Measurements from ENCODE around the gene NACAD. TPM values are rescaled to one million over a fixed set of nuclear protein-coding genes. Genes with fewer than 3 reads are reported as not detected.

Gene NACAD
- total RNA-seq, 1 donor from 2014 or later = 11.4 TPM

DNA sequence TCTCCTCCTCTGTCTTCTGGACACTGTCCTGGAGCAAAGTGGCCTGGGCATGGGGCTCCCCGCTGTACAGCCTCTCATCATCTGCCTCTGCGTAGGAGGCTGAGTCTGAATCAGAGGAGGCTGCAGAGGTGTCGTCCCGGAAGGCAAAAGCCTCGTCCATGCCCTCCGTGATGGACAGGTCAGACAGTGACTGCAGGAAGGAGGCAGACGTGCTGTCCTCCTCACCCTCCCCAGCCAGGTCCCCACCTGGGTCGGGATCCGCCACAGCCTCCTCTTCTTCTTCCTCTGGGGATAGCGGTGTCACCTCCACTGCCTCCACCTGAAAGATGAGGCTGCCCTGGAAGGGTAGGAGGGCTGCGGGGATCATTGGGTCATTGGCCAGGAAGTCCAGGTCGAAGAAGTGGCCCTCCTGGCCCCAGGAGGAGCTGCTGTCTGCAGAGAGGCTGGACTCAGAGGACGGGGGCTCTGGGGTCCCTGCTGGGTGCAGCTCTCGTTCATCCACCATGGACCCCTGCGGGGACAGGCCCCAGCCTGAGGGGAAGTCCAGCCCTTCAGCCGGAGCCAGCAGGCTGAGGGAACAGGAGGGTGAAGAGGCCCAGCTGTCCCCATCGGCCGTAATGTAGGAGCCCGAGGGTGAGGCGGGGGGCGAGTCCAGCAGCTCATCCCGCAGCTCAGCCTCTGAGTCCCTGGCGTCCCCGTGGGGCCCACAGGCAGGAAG is 3.7 kb downstream of the NACAD start:
- Mint-ChIP-seq H3K27ac (no peak overlapping the region), H3K4me1 (peaks cover 2% of the 10 kb centered on the region), H3K36me3 (no peaks in the 10 kb centered on the region)

DNA sequence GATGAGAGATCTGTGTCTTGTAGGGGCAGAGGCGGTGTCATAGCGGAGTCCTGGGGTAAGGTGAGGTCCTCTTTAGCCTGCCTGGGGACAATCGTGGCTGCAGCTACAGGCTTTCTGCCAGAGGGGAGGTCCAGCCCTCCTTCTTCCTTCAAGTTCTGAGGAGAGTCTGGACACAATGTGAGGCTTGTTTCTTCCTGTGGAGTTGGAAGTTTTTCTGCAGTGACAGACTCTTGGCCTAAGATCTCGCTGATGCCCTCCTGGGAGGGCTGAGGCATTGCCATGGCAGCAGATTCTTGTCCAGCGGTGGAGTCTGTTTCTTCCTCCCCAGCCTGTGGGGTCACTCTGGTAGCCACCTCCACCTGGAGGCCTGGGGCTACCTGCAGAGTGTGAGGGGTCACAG is 4.4 kb downstream of the NACAD start:
- Mint-ChIP-seq H3K9me3 (no peaks in the 10 kb centered on the region), H3K4me1 (peaks cover 2% of the 10 kb centered on the region), H3K27me3 (ENCODE audit: low read depth) (peaks cover 5% of the 10 kb centered on the region), H3K36me3 (no peaks in the 10 kb centered on the region), H3K4me3 (no peak overlapping the region), H3K27ac (no peak overlapping the region)
- TF ChIP-seq, protein P1, sequence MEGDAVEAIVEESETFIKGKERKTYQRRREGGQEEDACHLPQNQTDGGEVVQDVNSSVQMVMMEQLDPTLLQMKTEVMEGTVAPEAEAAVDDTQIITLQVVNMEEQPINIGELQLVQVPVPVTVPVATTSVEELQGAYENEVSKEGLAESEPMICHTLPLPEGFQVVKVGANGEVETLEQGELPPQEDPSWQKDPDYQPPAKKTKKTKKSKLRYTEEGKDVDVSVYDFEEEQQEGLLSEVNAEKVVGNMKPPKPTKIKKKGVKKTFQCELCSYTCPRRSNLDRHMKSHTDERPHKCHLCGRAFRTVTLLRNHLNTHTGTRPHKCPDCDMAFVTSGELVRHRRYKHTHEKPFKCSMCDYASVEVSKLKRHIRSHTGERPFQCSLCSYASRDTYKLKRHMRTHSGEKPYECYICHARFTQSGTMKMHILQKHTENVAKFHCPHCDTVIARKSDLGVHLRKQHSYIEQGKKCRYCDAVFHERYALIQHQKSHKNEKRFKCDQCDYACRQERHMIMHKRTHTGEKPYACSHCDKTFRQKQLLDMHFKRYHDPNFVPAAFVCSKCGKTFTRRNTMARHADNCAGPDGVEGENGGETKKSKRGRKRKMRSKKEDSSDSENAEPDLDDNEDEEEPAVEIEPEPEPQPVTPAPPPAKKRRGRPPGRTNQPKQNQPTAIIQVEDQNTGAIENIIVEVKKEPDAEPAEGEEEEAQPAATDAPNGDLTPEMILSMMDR (IDR thresholded peaks at IDR 0.05; ENCODE audit: unreplicated experiment) = no peak
- no peak for DNase-seq (ENCODE audit: low spot score in 2 of 2, unreplicated experiment in 2 of 2)

More for the DNA sequence above, 3.7 kb downstream of the NACAD start:
- Mint-ChIP-seq H3K27me3 (ENCODE audit: low read depth) (peaks cover 12% of the 10 kb centered on the region), H3K9me3 (no peaks in the 10 kb centered on the region), H3K4me3 (no peak overlapping the region)
- DNase-seq (ENCODE audit: low spot score in 2 of 2, unreplicated experiment in 2 of 2) = no peak
- TF ChIP-seq, protein P1 (IDR thresholded peaks at IDR 0.05; ENCODE audit: unreplicated experiment) = no peak

DNA sequence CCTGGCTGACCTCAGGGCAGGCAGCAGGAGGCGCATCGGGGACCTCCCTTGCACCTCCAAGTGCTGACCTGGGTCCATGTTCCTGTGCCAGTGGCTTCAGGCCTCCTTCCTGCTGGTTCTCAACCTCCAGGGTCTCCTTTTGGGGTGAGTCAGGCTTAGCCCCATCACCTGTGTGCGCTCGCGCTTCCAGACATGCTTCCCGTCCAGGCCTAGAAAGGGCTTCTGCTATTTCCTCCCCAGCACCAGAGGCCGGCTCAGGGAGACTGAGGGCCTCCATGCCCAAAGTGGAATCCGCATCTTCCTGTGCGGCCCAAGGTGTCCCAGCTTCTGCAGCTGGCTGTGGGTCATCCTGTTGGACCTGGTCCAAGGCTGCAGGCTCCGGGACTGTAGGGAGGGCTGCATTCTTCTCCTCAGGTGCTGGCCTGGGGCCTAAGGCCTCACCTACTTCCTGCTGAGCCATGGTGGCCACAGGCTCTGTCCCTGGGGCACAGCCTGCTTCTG is 5.9 kb downstream of the NACAD start:
- no peak overlapping the region for H3K27ac Mint-ChIP-seq
- peaks cover 2% of the 10 kb centered on the region for H3K36me3 Mint-ChIP-seq
- H3K4me1 Mint-ChIP-seq = peaks cover 2% of the 10 kb centered on the region
- DNase-seq (ENCODE audit: low spot score in 2 of 2, unreplicated experiment in 2 of 2) = no peak
- no peaks in the 10 kb centered on the region for H3K9me3 Mint-ChIP-seq
- H3K27me3 Mint-ChIP-seq (ENCODE audit: low read depth) = peaks cover under 1% of the 10 kb centered on the region
- H3K4me3 Mint-ChIP-seq = no peak overlapping the region
- TF ChIP-seq, protein P1 (IDR thresholded peaks at IDR 0.05; ENCODE audit: unreplicated experiment) = no peak

DNA sequence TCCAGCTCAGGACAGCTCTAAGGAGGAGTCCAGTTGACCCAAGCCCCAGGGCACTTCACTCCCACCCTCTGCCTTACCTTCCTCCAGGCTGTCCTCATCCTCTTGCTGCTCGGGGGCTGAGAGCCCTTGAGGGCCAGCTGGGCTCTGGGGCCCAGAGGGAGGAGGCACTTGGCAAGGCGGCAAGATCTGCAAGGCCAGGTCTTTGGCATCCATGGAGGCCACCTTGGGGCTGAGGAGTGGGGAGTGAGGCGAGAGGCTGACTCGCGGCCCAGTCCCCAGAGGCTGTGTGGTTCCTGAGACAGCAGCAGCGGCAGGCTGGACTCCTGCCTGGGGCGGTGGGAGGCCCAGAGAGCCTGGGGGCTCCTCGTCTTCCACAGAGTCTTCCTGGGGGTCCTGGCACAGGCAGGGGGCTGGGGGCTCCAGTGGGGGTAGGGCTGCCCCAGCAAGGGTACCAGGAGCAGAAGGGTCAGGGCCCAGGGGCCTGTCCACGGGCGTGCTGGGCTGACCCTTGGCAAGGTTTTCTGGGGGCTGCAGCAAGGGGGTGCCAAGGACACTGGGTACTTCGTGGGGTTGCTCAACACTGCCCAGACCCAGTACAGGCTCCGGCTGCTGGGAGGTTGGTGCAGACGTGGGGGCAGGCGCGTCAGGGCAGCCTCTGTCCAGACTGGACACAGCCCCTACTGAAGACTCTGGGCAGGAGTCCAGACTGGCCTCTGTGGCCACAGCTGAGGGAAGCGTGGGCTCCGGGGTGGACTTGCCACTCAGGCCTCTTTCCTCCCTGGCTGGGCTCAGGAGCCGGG is 6.5 kb downstream of the NACAD start:
- no peak for DNase-seq (ENCODE audit: low spot score in 2 of 2, unreplicated experiment in 2 of 2)
- Mint-ChIP-seq H3K36me3 (peaks cover 5% of the 10 kb centered on the region), H3K9me3 (no peaks in the 10 kb centered on the region), H3K27ac (no peak overlapping the region), H3K4me1 (peaks cover 2% of the 10 kb centered on the region), H3K27me3 (ENCODE audit: low read depth) (no peaks in the 10 kb centered on the region), H3K4me3 (no peak overlapping the region)
- TF ChIP-seq, protein P1 (IDR thresholded peaks at IDR 0.05; ENCODE audit: unreplicated experiment) = no peak

DNA sequence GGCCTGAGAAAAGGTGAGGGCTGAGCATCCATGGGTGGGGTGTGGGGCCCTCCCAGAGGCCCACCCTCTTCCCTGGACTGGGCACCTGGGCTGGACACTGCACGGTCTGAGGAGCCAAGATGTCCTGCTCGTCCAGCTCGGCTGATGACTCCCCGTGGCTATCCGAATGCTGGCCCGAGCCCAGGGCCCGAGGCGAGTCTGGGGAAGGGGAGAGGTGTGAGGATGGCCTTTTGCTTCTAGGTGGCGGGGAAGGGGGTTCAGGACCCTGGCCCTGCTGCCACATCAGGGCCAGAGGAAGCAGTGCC is 7.1 kb downstream of the NACAD start:
- H3K4me3 Mint-ChIP-seq = no peak overlapping the region

More for the DNA sequence above, 7.1 kb downstream of the NACAD start:
- Mint-ChIP-seq H3K27ac (no peak overlapping the region), H3K4me1 (peaks cover 2% of the 10 kb centered on the region), H3K27me3 (ENCODE audit: low read depth) (no peaks in the 10 kb centered on the region), H3K9me3 (no peaks in the 10 kb centered on the region), H3K36me3 (peaks cover 5% of the 10 kb centered on the region)
- TF ChIP-seq, protein P1 (IDR thresholded peaks at IDR 0.05; ENCODE audit: unreplicated experiment) = no peak
- DNase-seq (ENCODE audit: low spot score in 2 of 2, unreplicated experiment in 2 of 2) = no peak
